GM21390 (cell line): ENCODE results near the gene NDEL1.

Experiments
- ATAC-seq: cut with Tn5 transposase; IDR thresholded peaks from one replicate; pipeline ENCODE4 v1.9.1; 2021; ENCODE audit not compliant: unreplicated experiment

NDEL1 gene

DNA sequence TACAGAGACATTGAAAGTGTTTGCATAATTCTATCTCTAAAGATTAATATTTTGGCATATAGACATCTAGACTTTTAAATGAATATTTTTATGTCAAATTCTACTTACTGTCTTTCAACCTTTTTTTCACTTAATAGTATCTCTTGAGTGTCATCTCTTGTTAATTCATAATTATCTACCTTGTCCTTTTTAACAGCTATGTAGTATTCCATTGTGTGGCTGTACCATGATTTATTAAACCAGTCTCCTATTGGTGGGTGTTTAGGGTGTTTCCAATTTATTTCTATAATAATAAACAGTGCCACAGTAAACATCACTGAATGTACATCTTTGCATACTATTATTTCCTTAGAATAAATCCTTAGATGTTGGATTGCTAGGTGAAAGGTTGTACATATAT lies 21.7 kb upstream of the NDEL1 start:
- ATAC-seq, result no peak

DNA sequence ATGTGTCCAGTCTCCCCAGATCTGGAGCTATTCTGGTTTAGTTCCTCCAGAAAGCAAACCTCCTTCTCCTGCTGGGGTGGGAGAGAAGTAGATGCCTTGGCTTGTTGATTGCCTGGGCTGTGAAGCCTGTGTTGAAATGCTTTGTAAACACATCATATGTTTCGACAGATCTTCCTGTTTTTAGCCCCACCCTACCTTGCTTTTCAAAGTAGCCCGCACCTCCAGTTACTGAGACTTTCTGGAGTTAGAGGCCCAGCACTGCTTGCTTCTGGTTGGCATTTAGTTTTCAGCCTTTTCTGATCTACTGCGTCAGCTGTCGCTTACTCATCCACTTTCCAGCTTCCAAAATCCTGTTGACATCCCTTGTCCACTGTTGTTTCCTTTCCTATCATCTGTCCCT lies 17.9 kb upstream of the NDEL1 start:
- no peak for ATAC-seq

DNA sequence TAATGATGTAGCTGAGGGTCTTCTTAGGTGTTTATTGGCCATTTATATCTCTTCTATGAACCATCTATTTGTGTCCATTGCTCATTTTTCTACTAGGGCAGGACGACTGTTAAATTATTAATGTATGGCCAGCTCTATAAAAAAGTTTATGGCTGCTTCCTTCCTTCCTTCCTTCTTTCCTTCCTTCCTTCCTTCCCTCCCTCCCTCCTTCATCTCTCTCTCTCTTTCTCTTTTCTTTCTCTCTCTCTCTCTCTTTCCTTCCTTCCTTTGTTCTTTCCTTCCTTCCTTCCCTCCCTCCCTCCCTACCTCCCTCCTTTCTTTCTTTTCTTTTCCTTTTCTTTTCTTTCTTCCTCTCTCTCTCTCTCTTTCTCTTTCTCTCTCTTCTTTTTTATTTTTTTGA lies 17.2 kb upstream of the NDEL1 start:
- ATAC-seq, result no peak

DNA sequence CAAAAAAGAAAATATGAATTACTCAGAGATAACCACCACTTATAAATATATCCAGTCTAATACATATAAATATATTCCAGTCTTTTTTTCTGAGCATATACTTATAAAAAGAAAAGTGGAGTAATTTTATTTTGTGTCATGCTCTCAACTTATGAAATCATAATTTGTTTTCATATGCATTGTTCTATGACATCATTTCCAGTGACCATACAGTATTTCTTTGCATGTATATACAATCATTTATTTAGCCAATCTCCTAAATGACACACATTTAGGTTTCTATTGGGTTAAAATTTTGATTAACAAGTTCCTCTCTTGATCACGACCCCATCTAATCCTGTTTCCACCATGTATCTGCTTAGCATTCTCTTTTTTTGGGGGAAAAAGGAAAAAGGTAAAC lies 16.4 kb upstream of the NDEL1 start:
- no peak for ATAC-seq

DNA sequence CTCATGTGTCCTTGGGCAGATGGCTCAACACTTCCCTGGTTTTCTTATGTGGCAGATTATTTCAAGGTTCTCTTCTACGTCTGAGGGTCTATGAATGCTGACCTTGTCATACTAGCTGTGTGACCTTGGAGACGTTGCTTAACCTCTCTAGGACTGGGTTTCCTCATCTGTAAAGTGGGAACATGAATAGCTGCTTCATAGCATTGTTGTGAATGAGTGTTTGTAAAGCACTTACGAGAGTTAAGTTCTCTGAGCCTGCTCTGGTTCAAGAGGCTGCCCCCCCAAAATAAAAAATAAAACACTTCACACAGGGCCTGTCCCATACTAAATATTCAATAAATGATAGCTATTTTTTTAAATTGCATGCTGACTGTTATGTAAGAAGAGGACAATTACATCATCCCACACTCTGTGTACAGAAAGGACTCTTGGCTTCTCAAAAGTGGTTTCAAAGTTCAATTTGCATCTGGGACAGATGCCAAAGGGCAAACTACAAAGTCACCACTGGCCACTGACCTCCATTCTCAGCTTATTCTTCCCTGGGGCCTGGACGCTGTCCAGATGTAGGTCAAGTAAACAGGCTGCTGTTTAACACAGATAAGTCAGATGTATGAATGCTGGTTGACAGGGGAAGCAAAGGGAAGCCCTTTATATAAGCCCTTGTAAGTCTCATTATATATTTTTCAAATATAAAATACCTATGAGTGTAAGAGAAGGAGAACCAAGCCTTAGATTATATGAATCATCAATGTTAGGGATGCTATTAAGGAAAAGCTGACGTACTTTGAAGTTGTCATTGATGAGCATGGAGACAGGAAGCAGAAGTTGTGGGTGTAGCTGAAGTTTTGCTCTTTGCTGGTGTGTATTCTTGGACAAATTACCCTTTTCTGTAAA lies 15.4 kb upstream of the NDEL1 start:
- ATAC-seq, result no peak

DNA sequence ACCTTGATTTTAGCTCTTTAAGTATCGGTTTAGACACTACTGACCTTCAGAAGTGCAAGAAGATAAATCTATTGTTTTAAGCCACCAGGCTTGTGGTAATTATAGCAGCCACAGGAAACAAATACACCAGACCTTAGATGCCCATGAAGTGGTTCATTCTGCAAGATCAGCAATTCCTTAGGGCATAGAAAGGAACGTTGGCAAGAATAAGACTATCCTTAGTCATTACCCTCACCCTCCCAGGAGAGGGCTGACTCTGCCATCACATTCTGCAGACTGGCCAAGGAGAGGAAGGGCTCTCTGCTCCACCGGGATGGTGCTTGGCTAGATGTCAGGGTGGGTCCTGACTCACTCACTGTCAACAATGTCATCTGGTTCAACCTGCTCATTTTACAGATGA lies 14.1 kb upstream of the NDEL1 start:
- ATAC-seq, result no peak

DNA sequence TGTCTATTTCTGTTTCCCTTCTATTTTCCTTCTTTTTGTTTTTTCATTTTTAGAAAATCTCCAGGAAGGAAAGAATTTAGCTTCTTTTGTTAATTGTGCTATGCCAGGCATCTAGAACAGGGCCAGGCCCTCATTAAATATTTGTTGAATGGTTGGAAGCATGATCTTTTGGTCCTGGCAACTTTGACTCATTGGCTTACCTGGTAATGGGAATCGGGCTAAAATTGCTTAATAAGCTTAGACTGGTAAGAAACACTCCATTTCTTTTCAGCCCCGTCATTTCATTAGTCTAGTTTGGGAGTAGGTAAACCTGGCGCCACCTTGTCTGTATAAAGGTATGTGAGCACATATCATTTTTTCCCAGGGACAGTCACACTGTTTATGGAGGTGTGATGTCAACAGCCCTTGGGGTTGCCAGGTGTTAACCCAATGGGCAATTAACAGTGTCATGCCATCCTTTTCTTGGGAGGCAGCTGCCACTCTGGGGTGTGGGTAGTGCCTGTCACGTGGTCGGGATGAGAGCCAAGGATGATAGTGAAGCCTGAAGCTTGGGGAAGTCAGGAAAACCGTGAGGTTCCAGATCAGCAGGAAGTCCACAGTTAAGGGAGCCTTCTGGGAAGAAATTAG lies 9.5 kb upstream of the NDEL1 start:
- no peak for ATAC-seq

DNA sequence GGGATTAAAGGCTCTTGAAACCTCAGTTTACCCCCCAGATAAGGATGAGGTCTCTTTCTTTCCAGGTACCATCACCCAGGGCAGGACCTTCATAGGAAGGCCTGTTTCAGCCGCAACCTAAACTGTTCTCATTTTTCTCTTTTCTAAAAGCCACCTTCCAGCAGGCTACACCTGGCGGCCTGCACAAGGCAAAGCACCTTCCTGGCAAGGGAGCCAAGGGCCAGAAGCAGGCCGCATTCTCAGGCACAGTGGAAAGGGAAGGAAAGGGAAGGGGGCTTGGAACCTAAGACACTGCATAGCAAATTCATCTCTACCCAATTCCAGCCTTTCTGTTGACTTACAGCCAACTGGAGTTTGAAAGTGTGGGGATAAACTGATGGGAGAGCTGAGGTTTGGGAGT lies 8.9 kb upstream of the NDEL1 start:
- no peak for ATAC-seq

DNA sequence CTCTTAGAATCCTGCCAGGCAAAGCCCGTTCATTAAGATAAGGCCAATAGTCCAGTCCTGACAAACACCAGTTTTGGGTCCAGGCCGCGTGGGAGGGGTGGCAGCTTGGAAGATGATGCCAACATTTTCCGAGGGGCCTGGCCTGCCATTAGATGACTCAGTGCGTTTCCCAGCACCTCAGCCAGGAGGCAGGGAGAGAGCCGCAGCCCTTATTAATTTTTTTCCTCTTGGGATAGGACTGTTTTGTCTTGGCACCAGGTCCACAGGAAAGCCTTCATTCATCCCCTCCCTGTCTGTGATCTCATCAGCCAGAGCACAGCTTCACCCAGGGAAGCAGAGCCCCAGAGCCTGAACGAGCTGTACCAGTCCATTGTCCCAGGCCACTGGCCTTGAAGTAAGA lies 4.7 kb upstream of the NDEL1 start:
- ATAC-seq, result no peak

DNA sequence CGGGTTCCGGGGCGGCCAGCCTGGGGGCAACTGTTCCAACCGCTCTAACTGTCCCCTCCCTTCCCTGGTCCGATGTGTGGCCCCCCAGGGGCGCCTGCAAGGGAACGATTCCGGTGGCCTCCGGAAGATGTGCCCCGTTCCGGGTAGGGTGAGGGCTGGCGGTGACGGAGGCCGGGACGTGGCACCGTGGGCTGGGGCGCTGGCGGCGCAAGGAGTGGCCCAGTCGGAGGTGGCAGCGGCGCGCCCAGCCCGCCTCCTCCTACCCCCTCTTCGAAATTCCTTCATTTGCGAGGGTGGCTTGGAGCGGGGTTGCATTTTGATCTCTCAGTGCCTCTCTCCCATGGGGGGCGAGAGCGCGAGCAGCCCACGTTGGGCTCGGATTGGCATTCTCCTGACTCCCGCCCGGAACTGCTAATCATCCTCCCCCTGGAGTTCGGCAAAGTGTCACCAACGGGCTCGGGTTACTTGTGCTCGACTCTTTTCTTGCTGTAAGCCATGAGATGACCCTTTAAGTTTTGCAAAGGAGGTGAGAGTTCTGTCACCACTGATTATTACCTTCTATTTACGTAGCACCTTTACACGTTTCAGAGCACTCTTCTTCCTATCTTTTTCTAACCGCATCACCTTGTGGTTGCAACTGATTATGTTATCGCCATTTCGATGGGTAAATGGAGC lies 622 bp downstream of the NDEL1 start:
- peak; percentile 50 for ATAC-seq

DNA sequence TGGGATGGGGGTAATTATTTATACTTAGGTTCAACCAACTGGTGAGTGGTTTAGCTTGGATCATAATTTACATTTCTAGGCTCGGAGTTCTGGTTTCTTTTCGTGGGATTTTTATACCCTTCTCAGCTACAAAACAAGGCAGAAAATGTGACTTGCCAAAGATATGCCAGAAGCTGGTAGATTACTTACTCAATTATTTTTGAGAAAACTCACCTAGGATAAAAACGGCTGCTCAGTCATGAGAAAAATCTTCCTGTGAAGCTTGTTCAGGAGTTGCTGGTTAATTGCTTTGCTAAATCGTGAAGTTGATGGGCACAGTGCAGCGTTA lies 1.1 kb downstream of the NDEL1 start:
- ATAC-seq, result no peak

DNA sequence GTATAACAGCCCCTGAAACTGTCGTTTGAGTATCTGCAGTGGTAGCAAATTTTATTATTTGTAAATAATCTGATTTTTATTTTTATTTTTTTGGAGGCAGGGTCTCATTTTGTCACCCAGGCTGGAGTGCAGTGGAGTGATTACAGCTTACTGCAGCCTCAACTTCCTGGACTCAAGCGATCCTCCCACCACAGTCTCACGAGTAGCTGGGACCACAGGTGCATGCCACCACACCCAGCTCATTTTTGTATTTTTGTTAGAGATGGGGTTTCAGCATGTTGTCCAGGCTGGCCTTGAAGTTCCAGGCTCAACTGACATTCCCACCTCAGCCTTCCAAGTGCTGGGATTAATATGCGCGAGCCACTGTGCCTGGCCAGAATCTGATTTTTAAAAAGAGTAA lies 2.8 kb downstream of the NDEL1 start:
- no peak for ATAC-seq

DNA sequence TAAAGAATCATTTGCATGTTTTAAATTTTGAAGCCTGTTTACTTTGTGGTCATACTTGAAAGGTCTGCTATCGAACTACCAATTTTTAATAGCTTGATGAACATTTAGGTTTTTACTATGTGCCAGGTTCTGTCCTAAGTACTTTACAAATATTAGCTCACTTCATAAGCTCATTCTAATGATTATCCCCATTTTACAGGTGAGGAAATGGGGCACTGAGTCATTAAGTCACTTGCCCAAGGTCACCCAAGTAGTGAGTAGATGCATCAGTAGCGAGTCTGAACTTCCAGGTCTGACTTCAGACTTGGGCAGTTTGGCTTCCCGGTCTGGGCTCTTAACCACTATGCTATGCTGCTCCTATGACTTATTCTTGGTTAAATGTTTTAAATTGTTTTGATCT lies 4.0 kb downstream of the NDEL1 start:
- no peak for ATAC-seq

DNA sequence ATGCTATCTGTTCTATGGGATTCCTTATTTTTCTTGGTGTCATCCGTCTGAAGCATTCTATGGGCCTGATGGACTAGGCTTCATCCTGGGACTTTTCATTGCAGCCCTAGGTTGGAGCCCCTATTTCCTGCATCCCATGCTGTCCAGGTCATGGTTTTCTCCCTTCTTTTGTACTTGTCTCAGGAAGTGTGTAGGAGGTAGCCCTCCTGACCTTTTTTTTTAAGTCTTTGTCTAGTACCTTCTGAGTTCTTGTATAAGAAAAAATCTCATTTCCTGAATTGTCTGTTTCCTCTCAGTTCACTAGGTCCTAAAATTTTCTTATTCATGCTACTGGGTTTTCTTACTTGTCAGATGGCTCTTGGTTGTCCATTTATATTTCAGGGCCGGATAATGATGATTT lies 6.0 kb downstream of the NDEL1 start:
- no peak for ATAC-seq

DNA sequence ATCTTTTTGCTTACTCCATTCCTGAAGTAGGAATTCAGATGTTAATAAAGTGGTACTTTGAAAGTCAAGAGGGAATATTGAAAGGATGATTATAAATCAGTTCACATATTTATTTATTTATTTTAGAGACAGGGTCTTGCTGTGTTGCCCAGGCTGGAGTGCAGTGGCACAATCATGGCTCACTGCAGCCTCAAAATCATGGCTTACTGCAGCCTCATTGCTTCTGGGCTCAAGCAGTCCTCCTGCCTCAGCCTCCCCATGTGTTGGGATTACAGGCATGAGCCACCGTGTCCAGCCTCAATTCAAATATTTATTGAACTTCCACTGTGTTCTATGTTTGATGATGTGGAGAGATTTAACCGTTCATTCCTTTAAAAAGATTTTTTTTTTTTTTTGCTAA lies 6.6 kb downstream of the NDEL1 start:
- ATAC-seq, result no peak

DNA sequence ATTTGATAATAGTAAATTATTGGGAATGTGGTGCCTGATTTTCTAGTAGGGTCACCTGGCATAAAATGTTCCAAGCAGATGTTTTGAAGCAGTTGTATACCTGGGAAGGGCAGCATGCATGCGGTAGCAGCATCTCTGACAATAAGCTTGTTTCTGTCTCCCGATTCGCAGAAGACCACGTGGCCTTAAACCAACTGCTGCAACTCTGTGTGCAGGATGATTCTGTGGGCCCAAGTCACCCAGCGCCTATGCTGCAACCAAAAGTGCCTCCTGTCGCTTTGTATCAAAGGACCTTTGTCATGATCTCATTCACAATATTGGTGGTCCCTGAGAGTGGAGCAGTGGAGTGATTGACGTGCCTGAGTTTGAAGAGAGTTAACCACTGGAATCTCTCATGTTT lies 8.1 kb downstream of the NDEL1 start:
- ATAC-seq, result no peak

DNA sequence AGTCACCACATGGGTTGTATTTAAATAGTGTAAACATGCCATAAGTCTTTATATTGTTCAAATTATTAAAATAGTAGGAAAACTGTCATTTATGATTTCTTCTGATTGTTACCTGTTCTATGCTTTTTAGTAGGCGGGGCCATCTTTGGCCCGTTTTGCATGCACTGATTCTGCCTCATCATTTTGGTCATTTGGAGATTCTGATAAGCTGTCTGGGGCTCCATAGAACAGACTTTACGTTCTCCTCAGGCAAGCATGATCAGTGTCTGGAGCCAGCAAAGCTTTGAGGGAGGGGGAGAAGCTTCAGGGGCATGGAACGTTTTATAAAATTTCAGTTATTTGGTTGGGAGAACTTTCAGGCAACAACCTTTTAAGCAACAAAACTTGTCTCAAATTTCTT lies 8.8 kb downstream of the NDEL1 start:
- ATAC-seq, result no peak

DNA sequence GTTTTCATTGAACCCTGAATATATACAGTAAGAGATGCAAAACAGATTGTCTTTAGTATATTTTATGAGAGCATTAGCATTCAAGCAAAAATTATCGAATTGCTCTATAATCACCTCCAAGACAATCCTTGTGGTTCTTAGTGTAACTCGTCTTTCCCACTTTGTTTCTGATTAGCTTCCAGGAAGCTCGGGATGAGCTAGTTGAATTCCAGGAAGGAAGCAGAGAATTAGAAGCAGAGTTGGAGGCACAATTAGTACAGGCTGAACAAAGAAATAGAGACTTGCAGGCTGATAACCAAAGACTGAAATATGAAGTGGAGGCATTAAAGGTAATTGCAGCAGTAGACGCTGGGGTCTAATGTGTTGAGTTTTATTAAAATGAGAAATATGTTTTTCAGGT lies 9.9 kb downstream of the NDEL1 start:
- no peak for ATAC-seq

DNA sequence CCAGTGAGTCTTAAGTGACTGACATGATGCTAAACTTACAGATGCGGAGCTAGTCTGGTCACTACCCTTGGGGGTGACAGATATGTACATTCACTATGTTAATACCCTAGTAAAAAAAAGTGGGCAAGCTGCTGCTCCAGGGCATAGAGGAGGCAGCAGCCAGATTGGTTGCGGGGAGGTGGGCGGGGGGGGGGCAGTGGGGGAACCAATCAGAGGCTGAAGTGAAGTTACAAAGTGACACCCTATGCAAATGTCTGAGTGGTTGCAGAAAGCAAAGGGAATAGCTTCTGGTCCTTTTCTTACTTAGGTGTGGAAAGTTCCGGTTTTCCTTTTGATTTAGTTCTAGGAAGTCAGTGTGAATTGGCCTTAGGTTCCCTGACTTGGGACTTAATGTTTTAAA lies 12.1 kb downstream of the NDEL1 start:
- no peak for ATAC-seq

DNA sequence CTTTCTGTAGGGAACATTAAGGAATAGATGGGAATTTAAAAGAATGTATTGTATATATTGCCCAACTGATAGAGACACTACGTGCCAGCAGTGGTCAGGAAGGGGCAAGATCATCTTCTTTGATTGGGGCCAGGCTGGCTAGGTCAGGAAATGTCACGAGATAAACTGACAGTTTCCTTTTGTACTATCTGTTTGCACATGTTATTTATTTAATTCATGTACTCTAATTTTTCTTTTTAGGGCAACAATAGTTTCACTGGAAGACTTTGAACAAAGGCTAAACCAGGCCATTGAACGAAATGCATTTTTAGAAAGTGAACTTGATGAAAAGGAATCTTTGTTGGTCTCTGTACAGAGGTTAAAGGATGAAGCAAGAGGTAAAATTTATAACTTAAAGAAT lies 12.6 kb downstream of the NDEL1 start:
- ATAC-seq, result no peak

DNA sequence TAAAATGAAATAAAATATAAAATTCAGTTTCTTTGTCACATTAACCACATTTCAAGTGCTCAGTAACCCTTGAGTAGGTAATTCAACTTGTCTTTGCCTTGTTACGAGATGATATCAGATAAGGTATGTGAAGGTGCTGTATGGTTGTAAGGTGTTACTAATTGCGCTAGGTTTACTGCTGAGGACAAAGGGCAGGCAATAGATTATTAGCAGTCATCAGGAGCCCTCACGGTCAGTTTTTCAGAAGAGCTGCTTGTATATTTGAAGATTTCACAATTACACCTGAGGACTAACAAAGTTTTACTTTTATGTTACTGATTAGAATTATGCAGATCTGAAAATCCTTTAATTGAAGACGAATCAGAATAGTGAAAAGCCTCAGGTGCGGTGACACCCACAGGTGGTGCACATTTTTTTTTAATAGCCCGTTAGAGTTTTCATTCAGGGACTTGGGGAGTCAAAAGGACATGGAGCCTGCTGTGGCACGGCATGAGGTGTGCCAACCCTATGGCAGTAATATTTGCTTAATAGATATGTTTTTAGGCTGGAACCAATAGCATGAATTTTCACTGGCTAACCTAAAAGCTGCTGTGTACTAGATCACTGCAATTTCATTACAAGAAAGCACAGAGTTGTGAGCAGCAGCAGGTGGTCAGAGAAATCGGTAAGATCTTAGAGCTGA lies 16.4 kb downstream of the NDEL1 start:
- no peak for ATAC-seq

DNA sequence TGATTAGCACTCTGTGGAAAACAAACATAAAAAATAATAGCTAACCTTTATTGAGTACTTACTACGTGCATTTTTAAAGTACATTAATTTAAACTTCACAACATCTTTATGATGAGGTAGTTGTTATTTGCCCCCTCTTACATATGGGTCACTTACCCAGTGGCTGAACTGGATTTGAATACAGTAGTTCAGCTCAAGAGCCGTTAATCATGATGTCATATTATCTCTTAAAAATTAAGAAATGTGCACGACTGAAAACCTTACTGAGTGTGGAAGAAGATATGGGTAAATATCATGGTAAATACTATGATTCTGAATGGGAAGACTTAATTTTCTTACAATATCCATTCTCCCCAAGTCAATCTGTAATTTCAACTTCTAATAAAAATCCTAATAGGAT lies 17.6 kb downstream of the NDEL1 start:
- no peak for ATAC-seq
